Cerebellar cortex (tissue), 1 donor: ENCODE measurements around the gene LCN10.
"Not testable (repeated sequence)": the region's sequence is repeated elsewhere in the genome, so short reads cannot be mapped to it uniquely, and the experiment has no call there.

Experiments
- DNase-seq: peaks from one replicate; pipeline ENCODE4 v3.0.0-alpha.2; 2015; ENCODE audit warnings: low spot score

The LCN10 gene

GRCh38 chr9:136720251-136720897, 22.4 kb downstream of the LCN10 start:
- DNase-seq = peak; percentile 71

GRCh38 chr9:136719195-136719880, 23.4 kb downstream of the LCN10 start:
- peak; percentile 43 for DNase-seq

DNA sequence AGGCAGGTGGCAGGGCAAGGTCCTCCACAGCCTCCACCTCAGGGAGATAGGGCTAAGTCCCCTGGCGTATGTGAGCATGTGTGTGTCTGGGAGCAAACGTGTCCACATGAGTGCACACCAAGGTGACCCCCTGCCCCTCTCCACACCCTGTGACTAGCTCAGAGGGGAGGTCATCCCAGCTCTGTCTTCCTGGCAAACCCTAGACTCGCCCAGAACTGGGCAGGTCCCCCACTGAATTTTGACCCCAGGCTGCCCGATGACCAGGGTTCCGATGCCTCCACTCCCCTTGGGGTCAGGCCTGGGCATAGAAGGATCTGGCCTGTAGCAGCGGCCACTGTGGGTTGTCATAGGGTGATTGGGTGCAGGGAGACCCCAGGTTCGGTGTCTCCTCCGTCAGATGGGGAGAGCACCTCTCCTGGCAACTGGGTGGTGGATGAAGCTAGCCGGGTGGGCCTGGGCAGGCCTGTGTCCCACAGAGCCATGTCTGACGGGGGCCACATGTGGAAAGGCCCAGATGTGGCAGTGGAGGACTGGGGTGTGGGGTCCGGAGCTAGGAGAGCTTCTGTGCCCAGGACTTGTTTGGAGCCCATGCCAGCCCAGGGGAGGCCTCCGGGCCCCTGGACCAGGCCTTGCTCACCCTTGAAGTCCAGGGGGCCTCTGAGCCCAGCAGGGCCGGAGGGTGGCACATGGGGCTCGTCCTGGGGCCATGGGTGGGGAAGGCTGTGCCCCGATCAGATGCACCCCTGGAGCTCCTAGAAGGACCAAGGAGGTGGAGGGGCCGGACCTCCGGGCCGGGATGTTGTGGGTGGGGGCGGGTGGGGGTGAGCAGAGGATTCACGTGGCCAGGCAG, 24.2 kb downstream of the LCN10 start:
- DNase-seq = no peak

DNA sequence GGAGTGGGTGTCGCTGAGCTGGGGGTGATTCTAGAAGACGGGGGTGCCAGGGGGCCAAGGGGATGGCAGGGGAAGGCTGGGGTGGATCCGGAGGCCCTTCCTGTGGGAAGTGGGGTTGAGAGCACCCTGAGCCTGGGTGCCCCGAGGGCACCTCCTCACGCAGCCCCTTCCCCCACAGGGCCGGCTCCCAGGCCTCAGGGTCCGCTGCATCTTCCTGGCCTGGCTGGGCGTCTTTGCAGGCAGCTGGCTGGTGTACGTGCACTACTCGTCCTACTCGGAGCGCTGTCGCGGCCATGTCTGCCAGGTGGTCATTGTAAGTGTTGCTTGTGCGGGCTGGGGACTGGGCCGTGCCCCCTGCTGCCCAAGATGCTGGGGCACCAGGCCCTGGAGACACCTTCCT, 25.3 kb downstream of the LCN10 start:
- DNase-seq = no peak

DNA sequence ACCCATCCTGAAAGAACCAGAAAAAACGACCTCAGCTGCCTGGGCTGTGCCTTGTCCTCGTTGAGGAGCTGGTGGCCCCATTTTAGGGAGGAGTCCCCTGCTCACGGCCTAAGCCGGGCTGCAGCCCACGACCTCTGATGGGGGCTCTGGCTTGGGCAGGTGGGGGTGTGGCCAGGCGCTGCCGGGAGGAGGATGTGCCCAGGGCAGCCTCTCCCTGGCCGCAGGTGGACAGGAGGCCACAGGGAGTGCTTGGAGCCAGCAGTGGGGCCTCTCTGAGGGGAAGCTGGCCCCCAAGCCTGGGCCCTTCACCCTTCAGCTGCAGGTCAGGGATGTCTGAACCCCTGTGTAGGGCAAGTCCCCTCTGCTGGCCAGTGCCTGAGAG, 27.9 kb downstream of the LCN10 start:
- no peak for DNase-seq

DNA sequence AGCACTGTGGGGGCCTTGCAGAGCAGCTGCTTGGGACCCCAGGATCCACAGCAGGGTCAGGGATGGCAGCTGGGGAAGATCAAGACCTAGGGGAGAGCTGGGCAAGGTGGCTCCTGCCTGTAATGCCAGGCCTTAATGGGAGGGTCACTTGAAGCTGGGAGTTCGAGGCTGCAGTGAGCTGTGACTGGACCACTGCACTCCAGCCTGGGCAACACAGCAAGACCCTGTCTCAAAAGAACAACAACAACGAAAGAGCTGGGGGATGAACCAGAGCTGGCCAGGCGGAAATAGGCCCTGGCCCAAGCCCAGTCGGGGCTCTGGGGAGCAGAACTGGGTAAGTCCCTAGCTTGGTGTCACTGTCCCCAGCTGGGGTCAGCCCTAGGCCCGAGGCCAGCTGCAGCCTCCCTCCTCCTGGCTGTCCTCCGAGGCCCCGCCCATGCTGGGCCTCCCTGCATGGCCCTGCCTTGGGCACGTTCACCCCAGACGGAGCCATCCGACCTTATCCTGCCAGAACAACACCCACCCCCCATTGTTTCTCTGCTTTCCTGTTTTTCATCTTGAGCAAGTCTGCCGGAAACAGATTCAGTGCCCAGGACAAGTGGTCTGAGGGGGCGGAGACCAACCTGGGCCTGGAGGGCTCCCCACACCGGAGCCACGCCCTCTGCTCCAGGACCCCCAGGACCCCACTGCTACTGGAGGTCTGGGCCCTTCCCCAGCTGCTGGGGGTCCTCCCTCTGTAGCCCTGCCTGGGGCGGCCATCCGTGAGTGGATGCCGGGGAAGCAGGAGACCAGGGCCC, 28.4 kb downstream of the LCN10 start:
- no peak for DNase-seq

GRCh38 chr9:136713550-136713949, 29.2 kb downstream of the LCN10 start:
- no peak for DNase-seq

GRCh38 chr9:136712690-136713544, 29.8 kb downstream of the LCN10 start:
- DNase-seq = no peak

- peak; percentile 35 for DNase-seq
These were observed 30.7 kb downstream of the LCN10 start, which contains the start of gene DIPK1B for GRCh38 chr9:136711751-136712689. Gene DIPK1B, plus strand, starts transcription at chr9:136712572. Its CDS starts 94 bp downstream, at chr9:136712666.

DNA sequence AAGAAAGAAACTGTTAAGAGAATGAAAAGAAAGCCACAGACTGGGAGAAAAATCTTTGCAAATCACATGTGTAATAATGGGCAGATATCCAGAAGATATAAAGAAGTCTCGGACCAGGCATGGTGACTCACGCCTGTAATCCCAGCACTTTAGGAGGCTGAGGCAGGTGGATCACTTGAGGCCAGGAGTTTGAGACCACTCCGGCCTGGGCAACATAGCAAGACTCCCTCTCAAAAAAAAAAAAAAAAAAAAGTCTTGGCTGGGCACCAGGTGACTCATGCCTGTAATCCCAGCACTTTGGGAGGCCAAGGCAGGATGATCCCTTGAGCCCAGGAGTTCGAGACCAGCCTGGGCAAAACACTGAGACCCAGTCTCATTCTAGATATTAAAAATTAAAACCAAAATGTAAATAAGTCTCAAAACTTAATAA, 31.5 kb downstream of the LCN10 start:
- DNase-seq = not testable (repeated sequence)

DNA sequence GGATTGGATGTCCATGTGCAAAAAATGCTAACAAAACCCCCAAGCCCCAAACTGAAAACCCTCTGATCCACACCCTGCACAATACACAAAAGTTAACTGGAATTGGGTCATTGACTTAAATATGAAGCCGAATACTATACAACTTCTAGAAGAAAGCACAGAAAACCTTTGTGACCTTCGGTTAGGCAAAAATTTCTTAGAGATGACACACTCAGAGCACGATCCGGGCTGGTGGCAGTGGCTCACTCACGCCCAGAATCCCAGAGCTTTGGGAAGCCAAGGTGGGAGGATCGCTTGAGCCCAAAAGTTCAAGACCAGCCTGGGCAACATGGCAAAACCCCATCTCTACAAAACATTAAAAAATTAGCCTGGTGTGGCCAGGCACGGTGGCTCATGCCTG, 32.2 kb downstream of the LCN10 start:
- DNase-seq = no peak

- no peak for DNase-seq
These were observed 33.2 kb downstream of the LCN10 start for GRCh38 chr9:136709454-136710109.

DNA sequence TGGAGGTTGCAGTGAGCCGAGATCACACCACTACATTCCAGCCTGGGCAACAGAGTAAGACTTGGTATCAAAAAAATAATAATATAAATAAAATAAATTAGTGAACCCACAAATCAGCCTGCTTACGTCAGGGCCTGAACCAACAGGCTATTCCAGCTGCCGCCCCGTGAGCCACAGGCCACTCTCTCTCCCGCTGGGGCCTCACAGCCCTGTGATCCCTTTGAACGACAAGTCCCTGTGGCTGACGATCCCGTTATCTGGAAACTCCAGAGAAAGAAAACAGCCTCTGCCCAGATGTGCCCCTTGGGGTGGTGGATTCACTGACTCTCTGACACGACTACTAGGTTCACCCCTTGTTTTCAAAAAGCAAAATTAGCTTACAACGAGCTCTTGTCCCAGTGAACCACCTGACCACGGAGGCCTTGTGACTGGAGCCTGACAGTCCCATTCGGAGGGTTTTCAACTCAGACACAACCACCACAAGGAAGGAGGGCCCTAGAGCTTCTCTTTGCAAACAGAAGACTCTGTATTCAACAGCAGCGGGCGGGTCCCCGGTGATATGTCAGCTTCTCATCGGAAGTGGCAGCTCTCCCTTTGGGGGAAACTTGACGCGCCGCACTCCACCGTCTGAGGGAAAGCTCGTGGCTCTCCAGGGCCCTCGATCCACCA, 34.8 kb downstream of the LCN10 start:
- DNase-seq = no peak

- DNase-seq = no peak
These were observed 35.7 kb downstream of the LCN10 start for GRCh38 chr9:136707011-136707410.

GRCh38 chr9:136705564-136705963, 37.2 kb downstream of the LCN10 start:
- no peak for DNase-seq

- DNase-seq = not testable (repeated sequence)
These were observed 38.0 kb downstream of the LCN10 start for GRCh38 chr9:136704741-136705140.

DNA sequence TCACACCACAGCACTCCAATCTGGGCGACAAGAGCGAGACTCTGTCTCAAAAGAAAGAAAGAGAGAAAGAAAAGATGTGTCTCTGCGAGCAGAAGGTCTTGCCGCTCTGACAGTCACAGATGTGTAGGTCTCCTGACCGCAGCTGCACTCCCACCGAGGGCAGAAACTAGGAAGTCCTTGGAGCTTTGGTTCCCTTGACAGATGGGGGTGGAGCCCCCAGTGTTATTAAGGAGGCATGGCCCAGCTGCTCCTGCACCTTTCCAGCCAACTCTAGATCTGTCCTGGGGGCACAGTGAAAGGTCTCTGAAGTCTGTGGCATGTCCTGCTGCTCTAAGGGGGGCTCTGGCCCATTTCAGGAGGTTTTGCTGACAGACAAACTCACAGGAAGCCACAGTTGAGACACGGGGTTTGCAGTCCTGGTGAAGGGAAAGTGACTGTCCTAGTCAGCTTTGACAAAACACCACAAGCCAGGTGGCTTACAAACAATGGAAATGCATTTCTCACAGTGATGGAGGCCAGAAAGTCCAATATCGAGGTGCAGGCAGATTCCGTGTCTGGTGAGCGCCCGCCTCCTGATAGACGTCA, 39.4 kb downstream of the LCN10 start:
- DNase-seq = no peak

DNA sequence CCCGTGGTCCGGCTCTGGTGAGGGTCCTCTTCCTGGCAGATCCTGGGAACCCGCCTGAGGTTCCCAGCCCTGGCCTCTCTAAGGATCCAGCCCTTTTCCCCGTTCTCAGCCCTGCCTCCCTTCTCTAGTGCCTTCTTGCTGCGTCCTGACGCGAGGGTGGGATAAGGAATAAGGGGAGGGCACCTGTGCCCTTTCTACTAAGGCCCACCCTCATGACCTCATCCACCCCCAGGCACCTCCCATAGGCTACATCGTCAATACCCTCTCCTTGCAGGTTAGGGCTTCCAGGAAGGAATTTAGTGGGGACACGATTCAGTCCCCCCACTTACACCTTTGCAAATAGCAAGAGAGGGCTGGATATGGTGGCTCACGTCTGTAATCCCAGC, 41.1 kb downstream of the LCN10 start:
- no peak for DNase-seq
